ENCODE data around the gene TMEM132C. TPM values are rescaled to one million over a fixed set of nuclear protein-coding genes. Genes with fewer than 3 reads are reported as not detected.

The TMEM132C gene
- total RNA-seq, 4 donors from 2014 or later: 2.0 to 3.7 (median 3.0) TPM

DNA sequence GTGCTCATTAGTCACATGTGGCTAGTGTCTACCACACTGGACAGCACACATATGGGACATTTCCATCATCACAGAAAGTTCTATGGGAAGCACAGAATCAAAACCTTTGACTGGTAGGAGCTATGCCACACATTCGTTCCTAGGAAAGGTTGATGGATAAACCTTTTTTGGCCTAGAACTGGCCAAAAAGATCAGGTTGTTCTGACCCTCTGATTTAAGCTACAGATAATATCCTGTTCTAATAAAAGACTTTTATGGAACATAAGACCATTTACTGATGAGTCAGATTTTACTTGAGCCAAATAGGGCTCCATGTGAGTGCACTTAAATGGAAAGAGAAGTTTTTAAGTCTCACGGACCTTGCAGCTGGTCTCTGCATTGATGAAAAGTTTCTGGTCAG is 413.6 kb downstream of the TMEM132C start:
- WGBS, 2 donors: 61 to 68% methylated on average over 2 of the region's 2 CpGs

DNA sequence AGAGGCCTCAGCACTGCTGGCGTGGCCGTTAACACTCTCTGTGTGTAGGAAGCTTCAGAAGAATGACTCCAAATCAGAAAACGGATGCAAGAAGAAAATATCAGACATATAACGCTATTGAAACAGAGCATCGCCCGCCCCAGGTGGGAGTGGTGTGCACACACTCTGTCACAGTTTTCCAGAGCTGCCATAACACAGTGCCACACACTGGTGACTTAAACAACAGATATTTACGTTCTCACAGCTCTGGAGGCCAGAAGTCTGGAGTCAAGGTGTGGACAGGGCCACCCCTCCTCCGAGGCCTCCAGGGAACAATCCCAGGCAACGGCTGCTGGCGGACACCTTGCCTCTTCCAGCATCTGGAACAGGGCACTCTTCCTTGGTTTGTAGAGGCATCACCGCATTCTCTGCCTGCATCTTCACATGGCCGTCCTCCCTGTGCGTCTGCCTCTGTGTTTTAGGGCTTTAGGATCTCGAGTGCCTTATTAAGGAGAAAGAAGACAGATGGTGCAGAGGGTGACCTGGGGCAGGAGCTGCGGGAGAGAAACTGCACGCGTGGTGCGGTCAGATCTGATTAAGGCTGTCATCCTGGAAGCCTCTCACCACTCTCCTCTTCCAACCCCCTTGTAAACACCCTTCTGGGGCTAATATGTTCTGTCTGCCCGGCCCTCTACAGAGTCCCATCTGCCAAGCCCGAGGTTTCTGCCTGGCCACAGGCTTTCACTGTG is 415.7 kb downstream of the TMEM132C start:
- DNase-seq (ENCODE audit: low spot score in 2 of 2): no peak
- WGBS, 2 donors: 85 to 86% methylated on average over 19 to 20 of the region's 20 CpGs
- intact Hi-C loops (cut with DNase I; ENCODE audit: low total_unique reads): no loop called here
- TF ChIP-seq POLR2A (IDR thresholded peaks at IDR 0.05): no peak
- TF ChIP-seq, protein P1, sequence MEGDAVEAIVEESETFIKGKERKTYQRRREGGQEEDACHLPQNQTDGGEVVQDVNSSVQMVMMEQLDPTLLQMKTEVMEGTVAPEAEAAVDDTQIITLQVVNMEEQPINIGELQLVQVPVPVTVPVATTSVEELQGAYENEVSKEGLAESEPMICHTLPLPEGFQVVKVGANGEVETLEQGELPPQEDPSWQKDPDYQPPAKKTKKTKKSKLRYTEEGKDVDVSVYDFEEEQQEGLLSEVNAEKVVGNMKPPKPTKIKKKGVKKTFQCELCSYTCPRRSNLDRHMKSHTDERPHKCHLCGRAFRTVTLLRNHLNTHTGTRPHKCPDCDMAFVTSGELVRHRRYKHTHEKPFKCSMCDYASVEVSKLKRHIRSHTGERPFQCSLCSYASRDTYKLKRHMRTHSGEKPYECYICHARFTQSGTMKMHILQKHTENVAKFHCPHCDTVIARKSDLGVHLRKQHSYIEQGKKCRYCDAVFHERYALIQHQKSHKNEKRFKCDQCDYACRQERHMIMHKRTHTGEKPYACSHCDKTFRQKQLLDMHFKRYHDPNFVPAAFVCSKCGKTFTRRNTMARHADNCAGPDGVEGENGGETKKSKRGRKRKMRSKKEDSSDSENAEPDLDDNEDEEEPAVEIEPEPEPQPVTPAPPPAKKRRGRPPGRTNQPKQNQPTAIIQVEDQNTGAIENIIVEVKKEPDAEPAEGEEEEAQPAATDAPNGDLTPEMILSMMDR (IDR thresholded peaks at IDR 0.05): no peak
- H3K4me3 ChIP-seq (ENCODE audit: low read depth, poor library complexity, severe bottlenecking): no peak overlapping the region

More for the DNA sequence above, 413.6 kb downstream of the TMEM132C start:
- TF ChIP-seq, protein P1 (IDR thresholded peaks at IDR 0.05): no peak
- TF ChIP-seq POLR2A (IDR thresholded peaks at IDR 0.05): no peak
- H3K4me3 ChIP-seq (ENCODE audit: low read depth, poor library complexity, severe bottlenecking): no peak overlapping the region
- intact Hi-C loops (cut with DNase I; ENCODE audit: low total_unique reads): no loop called here
- DNase-seq (ENCODE audit: low spot score in 2 of 2): no peak

DNA sequence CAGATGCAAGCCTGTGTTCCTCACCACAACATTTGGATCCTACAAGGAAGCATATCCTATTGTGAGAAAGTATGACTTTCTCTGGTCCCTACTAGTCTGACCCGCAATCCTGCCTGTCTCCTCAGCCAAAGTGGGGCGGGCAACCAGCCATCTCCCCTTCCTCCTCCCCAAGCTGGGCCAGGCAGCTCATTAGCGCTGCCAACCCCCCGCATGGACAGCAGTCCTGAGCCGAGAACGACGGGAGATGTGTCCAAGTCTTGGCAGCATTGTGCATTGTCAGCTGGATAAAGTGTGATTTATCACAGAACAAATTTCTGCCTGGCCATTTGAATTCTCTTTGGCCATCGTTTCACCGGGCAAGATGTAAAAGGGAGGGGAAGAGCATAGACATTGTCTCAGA is 417.4 kb downstream of the TMEM132C start:
- no peak for DNase-seq (ENCODE audit: low spot score in 2 of 2)
- no peak for TF ChIP-seq POLR2A (IDR thresholded peaks at IDR 0.05)
- TF ChIP-seq, protein P1 (IDR thresholded peaks at IDR 0.05): no peak
- no peak overlapping the region for H3K4me3 ChIP-seq (ENCODE audit: low read depth, poor library complexity, severe bottlenecking)
- intact Hi-C loops (cut with DNase I; ENCODE audit: low total_unique reads): no loop called here
- WGBS, 2 donors: 60 to 68% methylated on average over 9 of the region's 9 CpGs

DNA sequence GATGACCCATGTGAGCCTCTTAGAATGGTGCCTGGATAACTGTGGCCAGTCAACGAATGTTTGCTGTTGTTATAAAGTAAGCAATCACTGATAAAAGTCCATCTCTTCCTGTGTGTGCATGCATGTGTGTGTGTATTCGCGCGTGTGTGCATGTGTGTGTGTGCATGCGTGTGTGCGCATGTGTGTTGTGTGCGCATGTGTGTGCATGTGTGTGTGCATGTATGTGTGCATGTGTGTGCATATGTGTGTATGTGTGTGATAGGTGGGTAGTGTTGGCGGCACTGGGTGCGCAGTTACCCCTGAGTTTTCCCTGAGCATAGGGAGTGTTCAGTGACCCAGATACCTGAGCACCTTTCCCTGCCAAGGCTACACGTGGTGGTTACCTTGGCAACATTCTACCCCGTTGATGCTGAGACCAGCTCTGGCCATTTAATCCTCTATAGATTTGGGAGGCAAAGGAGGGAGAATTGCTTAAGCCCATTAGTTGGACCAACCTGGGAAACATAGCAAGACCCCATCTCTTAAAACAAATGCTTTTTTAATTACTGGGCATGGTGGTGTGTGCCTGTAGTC is 419.0 kb downstream of the TMEM132C start:
- H3K4me3 ChIP-seq (ENCODE audit: low read depth, poor library complexity, severe bottlenecking): no peak overlapping the region
- intact Hi-C loops (cut with DNase I; ENCODE audit: low total_unique reads): no loop called here
- TF ChIP-seq, protein P1 (IDR thresholded peaks at IDR 0.05): no peak
- TF ChIP-seq POLR2A (IDR thresholded peaks at IDR 0.05): no peak
- whole genome bisulfite sequencing, 2 donors: 85 to 91% methylated on average over 11 of the region's 11 CpGs
- no peak for DNase-seq (ENCODE audit: low spot score in 2 of 2)

DNA sequence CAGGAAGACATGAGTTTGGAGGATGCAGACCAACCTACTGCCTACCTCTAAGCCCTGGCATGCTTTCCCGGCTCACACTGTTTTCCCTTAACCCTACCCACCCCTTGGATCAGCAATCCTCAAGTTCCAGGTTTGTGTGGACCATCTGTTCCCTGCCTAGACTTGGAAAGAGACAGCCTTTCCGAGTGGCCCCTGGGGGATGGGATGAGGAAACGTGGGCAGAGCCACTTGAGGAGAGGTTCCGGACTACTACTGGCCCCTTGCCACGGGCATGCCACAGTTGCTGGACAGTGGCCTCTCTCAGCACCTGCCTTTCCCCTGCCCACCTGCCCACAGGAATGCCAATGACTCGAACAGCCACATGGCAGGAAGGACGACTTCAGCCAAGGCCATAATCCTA is 420.9 kb downstream of the TMEM132C start:
- H3K4me3 ChIP-seq (ENCODE audit: low read depth, poor library complexity, severe bottlenecking): no peak overlapping the region
- WGBS, 2 donors: 76 to 79% methylated on average over 7 of the region's 7 CpGs
- DNase-seq (ENCODE audit: low spot score in 2 of 2): no peak
- TF ChIP-seq, protein P1 (IDR thresholded peaks at IDR 0.05): no peak
- no peak for TF ChIP-seq POLR2A (IDR thresholded peaks at IDR 0.05)
- intact Hi-C loops (cut with DNase I; ENCODE audit: low total_unique reads): no loop called here

Measured in lower leg skin (tissue), 4 donors.